ENCODE data around the gene MYO1E.

DNA sequence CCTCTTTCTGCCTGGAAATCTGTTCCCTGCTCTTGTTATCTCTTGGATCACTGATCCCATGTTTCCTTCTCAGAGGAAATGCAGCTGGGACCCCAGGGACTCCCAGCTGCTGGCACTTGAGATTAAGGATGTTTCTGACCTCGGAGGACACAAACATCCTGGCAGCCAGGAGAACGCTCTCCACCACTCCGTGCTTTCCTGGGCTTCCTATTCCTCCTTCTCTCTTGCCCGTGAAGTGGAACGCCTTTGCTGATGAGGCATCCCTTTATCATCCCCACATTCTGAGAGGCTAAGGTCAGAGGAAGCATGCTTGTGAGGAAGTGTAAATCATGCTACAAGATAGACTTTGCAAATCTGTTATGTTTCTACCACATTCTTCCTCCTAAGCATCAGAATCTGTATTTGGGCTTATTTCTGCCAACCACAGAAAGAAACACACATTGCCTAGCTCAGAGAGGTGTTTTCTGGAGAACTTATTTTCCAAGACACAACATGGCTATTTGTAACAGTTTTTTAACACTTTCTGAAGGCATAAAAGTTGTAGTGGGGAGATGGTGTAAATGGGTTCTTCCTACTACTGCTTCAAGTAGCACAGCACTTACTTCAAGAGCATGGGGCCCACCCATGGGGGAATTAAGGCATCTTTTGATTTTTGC lies 191.6 kb downstream of the MYO1E start:
- TF ChIP-seq, protein P1, sequence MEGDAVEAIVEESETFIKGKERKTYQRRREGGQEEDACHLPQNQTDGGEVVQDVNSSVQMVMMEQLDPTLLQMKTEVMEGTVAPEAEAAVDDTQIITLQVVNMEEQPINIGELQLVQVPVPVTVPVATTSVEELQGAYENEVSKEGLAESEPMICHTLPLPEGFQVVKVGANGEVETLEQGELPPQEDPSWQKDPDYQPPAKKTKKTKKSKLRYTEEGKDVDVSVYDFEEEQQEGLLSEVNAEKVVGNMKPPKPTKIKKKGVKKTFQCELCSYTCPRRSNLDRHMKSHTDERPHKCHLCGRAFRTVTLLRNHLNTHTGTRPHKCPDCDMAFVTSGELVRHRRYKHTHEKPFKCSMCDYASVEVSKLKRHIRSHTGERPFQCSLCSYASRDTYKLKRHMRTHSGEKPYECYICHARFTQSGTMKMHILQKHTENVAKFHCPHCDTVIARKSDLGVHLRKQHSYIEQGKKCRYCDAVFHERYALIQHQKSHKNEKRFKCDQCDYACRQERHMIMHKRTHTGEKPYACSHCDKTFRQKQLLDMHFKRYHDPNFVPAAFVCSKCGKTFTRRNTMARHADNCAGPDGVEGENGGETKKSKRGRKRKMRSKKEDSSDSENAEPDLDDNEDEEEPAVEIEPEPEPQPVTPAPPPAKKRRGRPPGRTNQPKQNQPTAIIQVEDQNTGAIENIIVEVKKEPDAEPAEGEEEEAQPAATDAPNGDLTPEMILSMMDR (IDR thresholded peaks at IDR 0.05) = no peak
- no peak for TF ChIP-seq POLR2A (IDR thresholded peaks at IDR 0.05)

Measured in uterus (tissue), 2 donors.